Neural cell (in vitro differentiated cells): ENCODE measurements around the gene MSMB.

Source experiments
- EP300 ChIP-seq: fragments of 450-650 bp; conservative IDR thresholded peaks from 2 replicates; pipeline ENCODE4 v1.6.1; 2014; ENCODE audit warnings: antibody characterized with exemption, mild to moderate bottlenecking, moderate library complexity; ENCODE audit not compliant: poor library complexity, severe bottlenecking
- EZH2 ChIP-seq: fragments of 200-600, 300-800 bp; shearing (Covaris generic), sonication (generic); IDR thresholded peaks from 2 replicates; pipeline ENCODE4 v1.6.1; 2014; ENCODE audit warnings: antibody characterized with exemption, low read length, borderline replicate concordance, mild to moderate bottlenecking; ENCODE audit not compliant: insufficient read depth, poor library complexity, severe bottlenecking
- MXI1 ChIP-seq: fragments of 450-650 bp; conservative IDR thresholded peaks from 2 replicates; pipeline ENCODE4 v1.6.1; 2014; ENCODE audit warnings: antibody characterized with exemption, mild to moderate bottlenecking; ENCODE audit not compliant: poor library complexity, severe bottlenecking
- POLR2AphosphoS5 ChIP-seq: IDR thresholded peaks from 2 replicates; pipeline ENCODE4 v1.6.1; 2012
- RAD21 ChIP-seq: fragments of 450-650 bp; conservative IDR thresholded peaks from 2 replicates; pipeline ENCODE4 v1.6.1; 2014; ENCODE audit warnings: antibody characterized with exemption, mild to moderate bottlenecking, moderate library complexity
- SMC3 ChIP-seq: fragments of 450-650 bp; conservative IDR thresholded peaks from 2 replicates; pipeline ENCODE4 v1.6.1; 2014; ENCODE audit warnings: antibody characterized with exemption, mild to moderate bottlenecking, moderate library complexity; ENCODE audit not compliant: poor library complexity
- TAF1 ChIP-seq: IDR thresholded peaks from 2 replicates; pipeline ENCODE4 v1.6.1; 2012; ENCODE audit warnings: low read depth
- TF ChIP-seq, protein P1 (sequence below): fragments of 450-650 bp; IDR thresholded peaks from 2 replicates; pipeline ENCODE4 v1.5.1; 2014; ENCODE audit warnings: antibody characterized with exemption, mild to moderate bottlenecking, moderate library complexity; ENCODE audit not compliant: poor library complexity, severe bottlenecking
- TF ChIP-seq, protein P2 (sequence below): IDR thresholded peaks from 2 replicates; pipeline ENCODE4 v1.6.1; 2012; ENCODE audit warnings: borderline replicate concordance

DNA sequence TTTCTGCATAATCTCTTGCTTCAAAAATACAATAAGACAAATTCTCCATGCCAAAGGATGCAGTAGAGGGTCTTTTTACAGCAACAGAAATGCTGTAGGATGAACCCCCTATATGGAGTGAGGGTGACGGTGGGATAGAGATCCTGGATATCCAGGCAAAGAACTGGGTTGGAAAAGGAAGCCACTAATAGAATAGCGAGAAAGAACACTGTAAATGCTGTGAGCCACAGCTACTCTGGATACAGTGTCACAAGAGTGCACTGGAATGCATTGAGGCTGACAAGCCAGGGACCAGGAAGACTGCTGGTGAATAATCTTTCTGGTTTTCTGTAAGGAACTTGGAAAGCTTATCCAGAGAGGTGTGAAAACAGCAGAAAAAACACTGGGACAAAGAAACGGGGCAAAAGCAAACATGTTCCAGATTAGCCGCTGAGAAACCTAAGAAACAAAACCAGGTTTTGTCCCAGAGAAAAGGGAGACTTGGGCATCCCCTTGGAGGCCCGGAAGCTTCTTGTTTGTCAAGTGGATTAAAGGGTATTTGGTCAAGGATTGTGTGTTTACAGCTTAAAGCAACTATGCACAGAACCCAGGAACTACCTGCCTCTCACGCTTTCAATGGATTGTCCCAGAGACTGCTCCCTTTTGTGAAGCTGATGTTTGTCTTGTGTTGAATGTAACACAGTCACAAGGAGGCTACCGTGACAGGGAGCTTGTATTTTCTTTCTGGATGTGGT lies 6.2 kb upstream of the MSMB start:
- no peak for TF ChIP-seq EZH2
- TF ChIP-seq, protein P1, sequence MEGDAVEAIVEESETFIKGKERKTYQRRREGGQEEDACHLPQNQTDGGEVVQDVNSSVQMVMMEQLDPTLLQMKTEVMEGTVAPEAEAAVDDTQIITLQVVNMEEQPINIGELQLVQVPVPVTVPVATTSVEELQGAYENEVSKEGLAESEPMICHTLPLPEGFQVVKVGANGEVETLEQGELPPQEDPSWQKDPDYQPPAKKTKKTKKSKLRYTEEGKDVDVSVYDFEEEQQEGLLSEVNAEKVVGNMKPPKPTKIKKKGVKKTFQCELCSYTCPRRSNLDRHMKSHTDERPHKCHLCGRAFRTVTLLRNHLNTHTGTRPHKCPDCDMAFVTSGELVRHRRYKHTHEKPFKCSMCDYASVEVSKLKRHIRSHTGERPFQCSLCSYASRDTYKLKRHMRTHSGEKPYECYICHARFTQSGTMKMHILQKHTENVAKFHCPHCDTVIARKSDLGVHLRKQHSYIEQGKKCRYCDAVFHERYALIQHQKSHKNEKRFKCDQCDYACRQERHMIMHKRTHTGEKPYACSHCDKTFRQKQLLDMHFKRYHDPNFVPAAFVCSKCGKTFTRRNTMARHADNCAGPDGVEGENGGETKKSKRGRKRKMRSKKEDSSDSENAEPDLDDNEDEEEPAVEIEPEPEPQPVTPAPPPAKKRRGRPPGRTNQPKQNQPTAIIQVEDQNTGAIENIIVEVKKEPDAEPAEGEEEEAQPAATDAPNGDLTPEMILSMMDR: no peak
- TF ChIP-seq EP300: no peak
- TF ChIP-seq RAD21: no peak
- no peak for TF ChIP-seq TAF1
- TF ChIP-seq POLR2AphosphoS5: no peak
- TF ChIP-seq SMC3: no peak
- no peak for TF ChIP-seq MXI1
- TF ChIP-seq, protein P2, sequence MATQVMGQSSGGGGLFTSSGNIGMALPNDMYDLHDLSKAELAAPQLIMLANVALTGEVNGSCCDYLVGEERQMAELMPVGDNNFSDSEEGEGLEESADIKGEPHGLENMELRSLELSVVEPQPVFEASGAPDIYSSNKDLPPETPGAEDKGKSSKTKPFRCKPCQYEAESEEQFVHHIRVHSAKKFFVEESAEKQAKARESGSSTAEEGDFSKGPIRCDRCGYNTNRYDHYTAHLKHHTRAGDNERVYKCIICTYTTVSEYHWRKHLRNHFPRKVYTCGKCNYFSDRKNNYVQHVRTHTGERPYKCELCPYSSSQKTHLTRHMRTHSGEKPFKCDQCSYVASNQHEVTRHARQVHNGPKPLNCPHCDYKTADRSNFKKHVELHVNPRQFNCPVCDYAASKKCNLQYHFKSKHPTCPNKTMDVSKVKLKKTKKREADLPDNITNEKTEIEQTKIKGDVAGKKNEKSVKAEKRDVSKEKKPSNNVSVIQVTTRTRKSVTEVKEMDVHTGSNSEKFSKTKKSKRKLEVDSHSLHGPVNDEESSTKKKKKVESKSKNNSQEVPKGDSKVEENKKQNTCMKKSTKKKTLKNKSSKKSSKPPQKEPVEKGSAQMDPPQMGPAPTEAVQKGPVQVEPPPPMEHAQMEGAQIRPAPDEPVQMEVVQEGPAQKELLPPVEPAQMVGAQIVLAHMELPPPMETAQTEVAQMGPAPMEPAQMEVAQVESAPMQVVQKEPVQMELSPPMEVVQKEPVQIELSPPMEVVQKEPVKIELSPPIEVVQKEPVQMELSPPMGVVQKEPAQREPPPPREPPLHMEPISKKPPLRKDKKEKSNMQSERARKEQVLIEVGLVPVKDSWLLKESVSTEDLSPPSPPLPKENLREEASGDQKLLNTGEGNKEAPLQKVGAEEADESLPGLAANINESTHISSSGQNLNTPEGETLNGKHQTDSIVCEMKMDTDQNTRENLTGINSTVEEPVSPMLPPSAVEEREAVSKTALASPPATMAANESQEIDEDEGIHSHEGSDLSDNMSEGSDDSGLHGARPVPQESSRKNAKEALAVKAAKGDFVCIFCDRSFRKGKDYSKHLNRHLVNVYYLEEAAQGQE: no peak
